K562 (cell line): Measurements from ENCODE around the gene SESN3. TPM values are rescaled to one million over a fixed set of nuclear protein-coding genes. Genes with fewer than 3 reads are reported as not detected.

Source experiments
- ATF7 ChIP-seq: fragments of 450-650 bp; IDR thresholded peaks from 2 replicates; pipeline ENCODE4 v1.7.1; 2014; ENCODE audit warnings: mild to moderate bottlenecking, moderate library complexity
- BMI1 ChIP-seq: fragments of 150-350 bp; IDR thresholded peaks from 2 replicates; pipeline ENCODE4 v1.6.1; 2014; ENCODE audit warnings: low read length
- polyA plus RNA-seq, 8 experiments: library from polyadenylated mRNA; depleted of rRNA in 4 of 8; stranded (reverse) in 5 of 8; unstranded in 3 of 8; fragments of >200 nt; fragmentation: Nextera tagmentation in 2 of 8; fragmentation: Illumina TruSeq in 1 of 8; extraction: Ambion mirVana in 2 of 8; extraction: Trizol in 1 of 8; gene quantifications; 2 replicates each; pipeline versions ENCODE4 v1.2.1 to v1.2.3, GENCODE V29; 2011 to 2014; ENCODE audit warnings: inconsistent platforms in 1 of 8, missing spikeins in 1 of 8
- total RNA-seq, 7 experiments: library from RNA; depleted of rRNA in 6 of 7; stranded (reverse); fragments of >200 nt in 6 of 7; fragmentation: Illumina TruSeq in 2 of 7; extraction: Trizol in 2 of 7; gene quantifications; 2 replicates each; pipeline versions ENCODE4 v1.2.1 to v1.2.3, GENCODE V29; 2011 to 2021; ENCODE audit warnings: low replicate concordance in 1 of 7
- TF ChIP-seq, protein P1 (sequence below): sonication (generic); formaldehyde crosslinking; IDR thresholded peaks from 2 replicates; pipeline ENCODE4 v1.8.0; 2022; ENCODE audit warnings: missing genetic modification reagents, mild to moderate bottlenecking, moderate library complexity, borderline replicate concordance
- TF ChIP-seq, protein P2 (sequence below): fragments of 450-650 bp; formaldehyde crosslinking; IDR thresholded peaks from 2 replicates; pipeline ENCODE4 v1.4.0; 2020; ENCODE audit warnings: mild to moderate bottlenecking, moderate library complexity
- TF ChIP-seq, protein P3 (sequence below): fragments of 450-650 bp; IDR thresholded peaks from 2 replicates; pipeline ENCODE4 v1.6.1; 2016; ENCODE audit warnings: mild to moderate bottlenecking

Gene SESN3
- total and polyA plus RNA-seq, 9 of the 15 experiments (the other 6 are each of a cell fraction or from before 2014, with no cell fraction given), result 0.44 to 2.6 (median 1.5) TPM

DNA sequence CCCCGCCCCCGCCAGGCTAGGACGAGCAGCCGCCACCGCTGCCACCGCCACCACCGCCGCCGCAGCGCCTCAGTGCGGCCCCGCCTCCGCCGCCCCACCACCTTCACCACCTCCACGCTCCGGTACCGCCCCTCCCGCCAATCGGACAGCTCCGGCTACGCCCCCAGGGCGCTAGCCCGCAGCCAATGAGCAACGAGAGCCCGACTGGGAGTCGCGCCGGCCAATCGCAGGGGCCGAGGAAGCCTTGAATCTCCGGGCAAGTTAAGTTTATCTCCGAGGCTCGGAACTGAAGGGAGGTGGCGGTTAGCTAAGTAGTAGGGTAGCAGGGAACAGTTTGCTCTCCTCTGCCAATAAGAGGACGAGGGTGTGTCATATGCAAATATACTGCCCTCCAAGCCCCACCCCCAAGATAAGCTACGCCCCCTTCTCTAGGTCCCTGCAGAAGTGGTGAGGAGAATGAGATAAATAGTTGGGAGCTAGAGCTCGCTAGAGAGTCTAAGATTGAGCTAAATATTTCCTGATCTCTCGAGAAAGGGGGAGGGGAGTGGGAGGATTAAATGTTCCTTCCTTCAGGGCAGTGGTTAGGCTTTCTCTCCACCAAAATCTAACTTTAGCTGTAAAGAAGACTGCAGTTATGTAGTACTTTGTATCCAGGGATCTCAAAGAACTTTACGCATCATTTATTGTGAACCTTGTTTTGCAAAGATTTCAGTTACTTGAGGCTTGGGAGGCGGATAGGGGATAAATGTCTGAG lies at the start of gene SESN3 (continued):
- TF ChIP-seq, protein P1, sequence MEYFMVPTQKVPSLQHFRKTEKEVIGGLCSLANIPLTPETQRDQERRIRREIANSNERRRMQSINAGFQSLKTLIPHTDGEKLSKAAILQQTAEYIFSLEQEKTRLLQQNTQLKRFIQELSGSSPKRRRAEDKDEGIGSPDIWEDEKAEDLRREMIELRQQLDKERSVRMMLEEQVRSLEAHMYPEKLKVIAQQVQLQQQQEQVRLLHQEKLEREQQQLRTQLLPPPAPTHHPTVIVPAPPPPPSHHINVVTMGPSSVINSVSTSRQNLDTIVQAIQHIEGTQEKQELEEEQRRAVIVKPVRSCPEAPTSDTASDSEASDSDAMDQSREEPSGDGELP (CRISPR knock-in tag), result peak; percentile 42; the same call in 1 of the 2 replicates
- TF ChIP-seq, protein P2, sequence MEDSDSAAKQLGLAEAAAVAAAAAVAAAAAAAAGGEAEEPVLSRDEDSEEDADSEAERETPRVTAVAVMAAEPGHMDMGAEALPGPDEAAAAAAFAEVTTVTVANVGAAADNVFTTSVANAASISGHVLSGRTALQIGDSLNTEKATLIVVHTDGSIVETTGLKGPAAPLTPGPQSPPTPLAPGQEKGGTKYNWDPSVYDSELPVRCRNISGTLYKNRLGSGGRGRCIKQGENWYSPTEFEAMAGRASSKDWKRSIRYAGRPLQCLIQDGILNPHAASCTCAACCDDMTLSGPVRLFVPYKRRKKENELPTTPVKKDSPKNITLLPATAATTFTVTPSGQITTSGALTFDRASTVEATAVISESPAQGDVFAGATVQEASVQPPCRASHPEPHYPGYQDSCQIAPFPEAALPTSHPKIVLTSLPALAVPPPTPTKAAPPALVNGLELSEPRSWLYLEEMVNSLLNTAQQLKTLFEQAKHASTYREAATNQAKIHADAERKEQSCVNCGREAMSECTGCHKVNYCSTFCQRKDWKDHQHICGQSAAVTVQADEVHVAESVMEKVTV, result no peak
- peak; percentile 57; the same call in 1 of the 2 replicates for TF ChIP-seq ATF7
- TF ChIP-seq, protein P3, sequence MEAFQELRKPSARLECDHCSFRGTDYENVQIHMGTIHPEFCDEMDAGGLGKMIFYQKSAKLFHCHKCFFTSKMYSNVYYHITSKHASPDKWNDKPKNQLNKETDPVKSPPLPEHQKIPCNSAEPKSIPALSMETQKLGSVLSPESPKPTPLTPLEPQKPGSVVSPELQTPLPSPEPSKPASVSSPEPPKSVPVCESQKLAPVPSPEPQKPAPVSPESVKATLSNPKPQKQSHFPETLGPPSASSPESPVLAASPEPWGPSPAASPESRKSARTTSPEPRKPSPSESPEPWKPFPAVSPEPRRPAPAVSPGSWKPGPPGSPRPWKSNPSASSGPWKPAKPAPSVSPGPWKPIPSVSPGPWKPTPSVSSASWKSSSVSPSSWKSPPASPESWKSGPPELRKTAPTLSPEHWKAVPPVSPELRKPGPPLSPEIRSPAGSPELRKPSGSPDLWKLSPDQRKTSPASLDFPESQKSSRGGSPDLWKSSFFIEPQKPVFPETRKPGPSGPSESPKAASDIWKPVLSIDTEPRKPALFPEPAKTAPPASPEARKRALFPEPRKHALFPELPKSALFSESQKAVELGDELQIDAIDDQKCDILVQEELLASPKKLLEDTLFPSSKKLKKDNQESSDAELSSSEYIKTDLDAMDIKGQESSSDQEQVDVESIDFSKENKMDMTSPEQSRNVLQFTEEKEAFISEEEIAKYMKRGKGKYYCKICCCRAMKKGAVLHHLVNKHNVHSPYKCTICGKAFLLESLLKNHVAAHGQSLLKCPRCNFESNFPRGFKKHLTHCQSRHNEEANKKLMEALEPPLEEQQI, result peak; percentile 80; the same call in 1 of the 2 replicates
- TF ChIP-seq BMI1, result no peak
- TF ChIP-seq, all 486 proteins: peak for 40
